Testis (tissue), 3 donors: Measurements from ENCODE around the gene RDH13. TPM values are rescaled to one million over a fixed set of nuclear protein-coding genes. Genes with fewer than 3 reads are reported as not detected.
"Not testable (repeated sequence)": the region's sequence is repeated elsewhere in the genome, so short reads cannot be mapped to it uniquely, and the experiment has no call there.

Source experiments
- DNase-seq: peaks from one replicate; pipeline ENCODE4 v3.0.0-alpha.2; 2019
- H3K27ac ChIP-seq, 2 donors: fragments of 200-600 bp; sonication (generic); one replicate each; pipeline ENCODE4 v1.5.1; 2019
- H3K27me3 ChIP-seq: fragments of 200-600 bp; sonication (generic); one replicate; pipeline ENCODE4 v1.5.1; 2019
- H3K36me3 ChIP-seq: fragments of 200-600 bp; sonication (generic); one replicate; pipeline ENCODE4 v1.5.1; 2017; ENCODE audit warnings: low read depth; ENCODE audit errors: missing control alignments
- H3K4me1 ChIP-seq: fragments of 200-600 bp; sonication (generic); one replicate; pipeline ENCODE4 v1.5.1; 2019
- H3K4me3 ChIP-seq, 2 donors: fragments of 200-600 bp; sonication (generic); one replicate each; pipeline ENCODE4 v1.5.1; 2017 to 2019
- H3K9me3 ChIP-seq: fragments of 200-600 bp; sonication (generic); one replicate; pipeline ENCODE4 v1.5.1; 2017
- CTCF ChIP-seq, 3 experiments: fragments of 450-650 bp in 2 of 3; fragments of 200-600 bp in 1 of 3; sonication (generic) in 1 of 3; IDR thresholded peaks; one replicate each; pipeline ENCODE4 v1.5.1; 2016 to 2019; ENCODE audit warnings: antibody characterized with exemption in 3 of 3, mild to moderate bottlenecking in 2 of 3, moderate library complexity in 1 of 3
- POLR2A ChIP-seq: fragments of 450-650 bp; IDR thresholded peaks from one replicate; pipeline ENCODE4 v1.6.1; 2017; ENCODE audit warnings: antibody characterized with exemption, mild to moderate bottlenecking, moderate library complexity
- WGBS, 2 donors: methylation state at CpG; one replicate each; pipeline ENCODE4 v1.1.5; 2018; 5-methylcytosine and 5-hydroxymethylcytosine counted together
- intact Hi-C: fragments of 100-400 bp; cut with DNase I; formaldehyde crosslinking; loops from one replicate; pipeline ENCODE4 v1.15.1; 2023; ENCODE audit warnings: low total_unique reads
- polyA plus RNA-seq: library from polyadenylated mRNA; stranded (reverse); fragments of 350-450 nt; fragmentation: Illumina TruSeq; extraction: RNeasy Lipid Tissue Mini Kit (QIAGEN cat#74804); gene quantifications from one replicate; pipeline ENCODE4 v1.2.3, GENCODE V29; 2014; ENCODE audit warnings: low read depth, low replicate concordance; ENCODE audit not compliant: insufficient read depth
- total RNA-seq, 2 donors: library from RNA; depleted of rRNA; stranded (reverse); fragments of >200 nt; gene quantifications; one replicate each; pipeline ENCODE4 v1.2.3, GENCODE V29; 2016

The RDH13 gene
- total and polyA plus RNA-seq, 3 donors from 2014 or later: 13.9 to 24.3 (median 22.5) TPM

GRCh38 chr19:55042344-55042678 lies 20.6 kb downstream of the RDH13 start:
- Histone ChIP-seq H3K4me1 (no peaks in the 10 kb centered on the region), H3K36me3 (no peaks in the 10 kb centered on the region), H3K9me3 (no peaks in the 10 kb centered on the region), H3K27ac (no peak overlapping the region), H3K27me3 (no peaks in the 10 kb centered on the region), H3K4me3 (no peak overlapping the region)
- 88 to 92% methylated on average over 9 of the region's 9 CpGs for WGBS, 2 donors
- intact Hi-C loops: no loop called here
- TF ChIP-seq POLR2A (no peak), CTCF (IDR thresholded peaks at IDR 0.05) (no peak)
- no peak for DNase-seq

- TF ChIP-seq CTCF (IDR thresholded peaks at IDR 0.05) (no peak), POLR2A (no peak)
- Histone ChIP-seq H3K27ac (no peak overlapping the region), H3K36me3 (no peaks in the 10 kb centered on the region), H3K9me3 (no peaks in the 10 kb centered on the region), H3K27me3 (no peaks in the 10 kb centered on the region), H3K4me1 (no peaks in the 10 kb centered on the region), H3K4me3 (no peak overlapping the region)
- 80 to 90% methylated on average over 30 of the region's 30 CpGs for WGBS, 2 donors
- DNase-seq: no peak
- intact Hi-C loops: no loop called here
These were observed 21.2 kb downstream of the RDH13 start for GRCh38 chr19:55041627-55042343.

- H3K27me3 ChIP-seq: no peaks in the 10 kb centered on the region
- WGBS, 2 donors: 89 to 93% methylated on average over 10 of the region's 10 CpGs
- H3K27ac ChIP-seq: no peak overlapping the region
- intact Hi-C loops: no loop called here
- TF ChIP-seq POLR2A (no peak), CTCF (IDR thresholded peaks at IDR 0.05) (no peak)
- no peaks in the 10 kb centered on the region for H3K4me1 ChIP-seq
- no peak for DNase-seq
- H3K9me3 ChIP-seq: no peaks in the 10 kb centered on the region
- no peak overlapping the region for H3K4me3 ChIP-seq
- no peaks in the 10 kb centered on the region for H3K36me3 ChIP-seq
These were observed 21.7 kb downstream of the RDH13 start for GRCh38 chr19:55041244-55041626.

GRCh38 chr19:55040654-55041053 lies 22.3 kb downstream of the RDH13 start:
- H3K27me3 ChIP-seq, H3K27ac ChIP-seq, H3K4me1 ChIP-seq, intact Hi-C loops, DNase-seq, H3K9me3 ChIP-seq, H3K36me3 ChIP-seq, H3K4me3 ChIP-seq: not testable (repeated sequence)
- WGBS, 2 donors: 86 to 88% methylated on average over 12 of the region's 12 CpGs

GRCh38 chr19:55037603-55038002 lies 25.3 kb downstream of the RDH13 start:
- H3K9me3 ChIP-seq, DNase-seq, H3K36me3 ChIP-seq, H3K4me3 ChIP-seq, intact Hi-C loops, H3K4me1 ChIP-seq, H3K27ac ChIP-seq, H3K27me3 ChIP-seq: not testable (repeated sequence)
- WGBS, 2 donors: 72 to 76% methylated on average over 5 to 6 of the region's 6 CpGs

GRCh38 chr19:55036058-55036457 lies 26.9 kb downstream of the RDH13 start:
- Histone ChIP-seq H3K27ac (no peak overlapping the region), H3K36me3 (no peaks in the 10 kb centered on the region), H3K4me3 (no peak overlapping the region), H3K4me1 (no peaks in the 10 kb centered on the region), H3K9me3 (no peaks in the 10 kb centered on the region), H3K27me3 (no peaks in the 10 kb centered on the region)
- TF ChIP-seq CTCF (IDR thresholded peaks at IDR 0.05): no peak
- DNase-seq: no peak
- 78 to 88% methylated on average over 2 of the region's 2 CpGs for WGBS, 2 donors
- intact Hi-C loops: no loop called here
